ENCODE measurements around the gene EPC2.

EPC2 gene

GRCh38 chr2:148643998-148644882 lies at the start of gene EPC2:
Gene EPC2 (plus strand): TSS chr2:148644751. CDS start chr2:148645018, 267 bp downstream.
- no peak for FAIRE-seq

GRCh38 chr2:148596018-148596417 lies 48.5 kb upstream of the EPC2 start:
- FAIRE-seq: no peak

DNA sequence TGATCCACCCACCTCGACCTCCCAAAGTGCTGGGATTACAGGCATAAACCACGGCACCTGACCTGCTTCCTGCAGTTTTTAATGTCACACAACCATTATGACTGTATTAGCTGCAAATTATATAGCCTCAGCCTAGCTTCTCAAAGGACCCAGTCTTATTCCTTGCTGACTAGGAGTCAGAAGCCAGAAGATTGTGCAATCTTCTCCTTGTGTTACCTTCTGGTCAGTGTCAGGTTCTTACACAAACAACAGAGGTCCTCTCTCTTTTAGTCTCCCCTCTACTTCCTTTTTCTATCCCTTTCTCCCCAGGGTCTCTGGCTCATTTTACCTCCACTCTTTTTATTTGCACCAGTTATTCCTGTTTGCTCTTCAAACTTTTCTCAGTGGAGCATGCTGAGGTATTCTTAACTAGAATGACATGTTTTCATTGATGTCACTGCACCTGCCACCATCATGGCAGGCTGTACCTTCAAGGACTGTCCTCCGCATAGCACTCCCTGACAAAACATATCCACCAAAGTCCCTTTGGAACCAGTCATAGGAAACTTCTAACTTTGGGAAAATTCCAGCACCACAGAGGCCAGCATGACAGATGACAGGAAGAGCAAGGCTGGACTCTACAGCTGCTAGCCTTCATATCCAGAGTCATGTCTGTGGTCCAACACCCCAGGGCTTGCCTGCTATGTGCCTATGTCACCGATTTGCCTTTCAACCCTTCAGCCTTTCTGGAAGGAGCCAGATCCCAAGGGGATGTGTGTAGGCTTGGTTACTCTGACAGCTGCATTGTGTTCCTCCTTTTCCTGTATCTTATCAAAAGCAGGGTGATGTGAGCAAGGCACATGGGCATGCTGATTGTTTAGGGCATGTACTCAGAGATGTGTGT lies 45.2 kb upstream of the EPC2 start:
- no peak for FAIRE-seq

- FAIRE-seq: no peak
Measured at GRCh38 chr2:148602885-148603561, 41.5 kb upstream of the EPC2 start.

- FAIRE-seq: no peak
Measured at GRCh38 chr2:148603562-148603920, 41.0 kb upstream of the EPC2 start.

GRCh38 chr2:148604927-148605326 lies 39.6 kb upstream of the EPC2 start:
- no peak for FAIRE-seq

GRCh38 chr2:148607566-148607965 lies 37.0 kb upstream of the EPC2 start:
- no peak for FAIRE-seq

DNA sequence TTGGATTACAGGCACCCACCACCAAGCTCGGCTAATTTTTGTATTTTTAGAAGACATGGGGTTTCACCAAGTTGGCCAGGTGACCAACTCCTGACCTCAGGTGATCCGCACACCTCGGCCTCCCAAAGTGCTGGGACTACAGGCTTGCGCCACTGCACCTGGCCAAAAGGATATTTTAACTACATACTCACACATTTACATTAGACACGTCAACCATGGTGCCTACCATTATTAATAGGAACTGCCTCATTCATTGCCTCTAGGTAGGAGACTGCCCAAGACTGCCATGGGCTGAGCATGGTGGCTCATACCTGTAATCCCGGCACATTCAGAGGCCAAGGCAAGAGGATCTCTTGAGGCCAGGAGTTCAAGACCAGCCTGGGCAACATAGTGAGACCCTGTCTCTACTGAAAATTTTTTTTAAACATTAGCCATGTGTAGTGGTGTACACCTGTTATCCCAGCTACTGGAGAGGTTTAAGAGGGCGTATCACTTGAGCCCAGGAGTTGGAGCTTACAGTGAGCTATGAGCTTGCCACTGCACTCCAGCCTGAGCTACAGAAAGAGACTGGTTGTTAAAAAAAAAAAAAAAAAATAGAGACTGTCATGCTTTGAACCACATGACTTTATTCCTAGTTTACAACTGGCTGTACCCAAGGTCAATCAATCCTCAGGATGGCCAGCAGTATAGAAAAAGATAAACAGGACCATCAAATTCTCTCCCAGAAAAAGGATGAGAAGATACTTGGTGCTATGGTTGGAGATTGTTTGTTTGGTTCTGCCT lies 31.1 kb upstream of the EPC2 start:
- FAIRE-seq: no peak

GRCh38 chr2:148614014-148614321 lies 30.6 kb upstream of the EPC2 start:
- no peak for FAIRE-seq

GRCh38 chr2:148614322-148615049 lies 30.1 kb upstream of the EPC2 start:
- FAIRE-seq: no peak

DNA sequence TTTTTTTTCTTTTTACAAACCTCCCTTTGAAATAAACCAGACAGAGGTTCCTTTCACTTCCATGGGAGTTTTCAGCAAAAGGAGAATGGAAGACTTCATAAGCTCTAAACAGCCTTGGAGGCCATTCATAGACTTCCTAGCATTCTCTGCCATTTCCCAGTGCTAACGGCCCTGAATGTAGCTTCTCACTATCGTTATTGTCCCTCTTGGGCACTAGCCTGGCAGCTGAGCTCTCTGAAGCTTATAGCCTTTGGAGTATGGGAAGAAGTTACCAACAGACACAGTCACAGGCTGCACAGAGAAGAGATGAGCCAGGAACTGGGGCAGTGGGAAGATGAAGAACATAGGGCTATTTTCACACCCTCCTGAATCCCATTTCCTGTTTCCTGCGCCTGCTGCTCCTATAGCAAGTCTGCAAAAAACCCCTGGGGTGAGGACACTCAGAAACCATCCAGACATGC lies 29.1 kb upstream of the EPC2 start:
- no peak for FAIRE-seq

GRCh38 chr2:148616662-148617061 lies 27.9 kb upstream of the EPC2 start:
- FAIRE-seq: no peak

DNA sequence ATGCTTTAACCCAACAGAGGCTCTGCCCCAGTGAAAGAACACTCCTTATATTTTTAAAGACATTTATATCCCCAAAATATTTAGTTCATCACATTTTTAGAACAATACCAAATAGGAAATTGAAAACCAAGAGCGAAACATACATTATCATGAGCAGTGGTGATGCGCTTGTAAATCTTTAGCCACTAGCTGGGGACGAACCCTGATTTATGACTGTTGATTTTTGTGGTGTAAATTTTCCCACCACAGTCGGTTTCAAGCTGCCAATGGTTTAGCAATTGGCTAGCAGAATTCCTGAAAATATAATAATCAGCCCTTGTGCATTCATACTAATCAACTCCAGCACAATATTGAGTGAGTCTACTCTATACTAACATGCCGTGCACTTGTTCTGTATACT lies 27.3 kb upstream of the EPC2 start:
- FAIRE-seq: no peak

- no peak for FAIRE-seq
Measured at GRCh38 chr2:148619560-148620195, 24.9 kb upstream of the EPC2 start.

DNA sequence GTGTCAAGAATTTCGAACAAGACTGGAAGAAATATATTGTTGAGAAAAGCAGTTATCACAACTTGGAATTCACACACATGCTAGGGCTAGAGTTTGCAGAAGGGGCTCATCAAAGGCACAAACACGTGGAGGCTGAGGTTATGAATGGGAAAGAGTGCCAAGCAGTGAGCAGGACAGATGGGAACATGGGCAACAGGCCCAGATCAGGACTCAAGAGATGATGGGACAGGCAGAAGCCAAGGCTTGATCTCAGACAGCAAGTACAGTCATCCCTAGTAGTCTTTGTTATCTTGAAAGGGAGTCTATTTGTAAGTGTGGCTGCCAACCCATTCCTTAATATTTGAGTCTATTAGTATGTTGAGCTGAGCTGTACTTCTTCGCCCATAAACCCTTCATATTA lies 22.2 kb upstream of the EPC2 start:
- FAIRE-seq: no peak

GRCh38 chr2:148623086-148623485 lies 21.5 kb upstream of the EPC2 start:
- no peak for FAIRE-seq

- FAIRE-seq: no peak
Measured at GRCh38 chr2:148627224-148627623, 17.3 kb upstream of the EPC2 start.

DNA sequence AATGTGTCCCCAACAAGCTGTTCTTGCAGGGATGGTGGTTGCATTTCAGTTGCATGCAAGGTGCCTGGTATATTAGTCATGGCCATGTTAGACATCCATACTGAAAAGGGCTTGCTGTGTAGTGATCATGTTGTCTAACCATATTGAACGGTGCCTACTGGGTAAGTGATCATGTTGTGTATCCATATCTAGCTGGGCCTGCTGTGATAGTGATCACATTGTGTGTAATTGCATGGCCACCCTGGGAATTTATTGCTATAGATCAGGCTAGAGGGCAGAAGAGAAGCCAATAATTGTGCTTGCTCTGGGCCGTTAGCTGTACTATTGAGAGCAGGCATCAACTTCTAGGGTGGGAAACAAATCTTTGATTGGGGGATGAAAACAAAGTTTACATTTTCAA lies 9.8 kb upstream of the EPC2 start:
- FAIRE-seq: no peak

- FAIRE-seq: no peak
Measured at GRCh38 chr2:148638543-148638942, 6.0 kb upstream of the EPC2 start.

- FAIRE-seq: no peak
Measured at GRCh38 chr2:148640767-148641166, 3.8 kb upstream of the EPC2 start.

DNA sequence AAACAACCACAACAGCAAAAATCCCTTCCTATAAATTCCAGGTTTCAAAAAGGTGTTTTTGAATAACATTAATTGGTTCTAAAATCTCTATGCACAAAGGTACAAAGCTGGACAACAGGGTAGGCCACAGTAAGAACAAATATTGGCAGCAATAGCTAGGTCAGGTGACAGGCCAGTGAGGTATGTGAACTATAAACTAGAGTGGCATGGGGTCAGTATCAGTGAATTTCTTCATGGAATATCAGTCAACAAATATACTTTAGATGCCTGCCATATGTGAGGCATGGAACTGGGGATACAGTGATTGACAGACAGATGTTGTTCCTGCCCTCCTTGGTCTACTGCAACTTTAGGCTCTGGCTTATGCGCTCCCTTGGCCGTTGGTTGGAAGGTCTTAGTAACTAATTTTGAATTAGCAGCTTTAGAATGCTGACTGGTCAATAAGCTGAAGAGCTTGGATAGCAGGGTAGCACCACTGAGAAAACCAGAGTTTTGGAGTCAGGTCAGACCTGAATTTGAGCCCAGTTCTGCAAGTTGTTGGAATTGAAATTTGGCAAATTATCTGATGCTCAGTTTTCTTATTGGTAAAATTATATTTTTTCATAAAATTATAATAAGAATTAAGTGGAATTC lies 2.3 kb upstream of the EPC2 start:
- no peak for FAIRE-seq
